ENCODE results near the gene S100B.

DNA sequence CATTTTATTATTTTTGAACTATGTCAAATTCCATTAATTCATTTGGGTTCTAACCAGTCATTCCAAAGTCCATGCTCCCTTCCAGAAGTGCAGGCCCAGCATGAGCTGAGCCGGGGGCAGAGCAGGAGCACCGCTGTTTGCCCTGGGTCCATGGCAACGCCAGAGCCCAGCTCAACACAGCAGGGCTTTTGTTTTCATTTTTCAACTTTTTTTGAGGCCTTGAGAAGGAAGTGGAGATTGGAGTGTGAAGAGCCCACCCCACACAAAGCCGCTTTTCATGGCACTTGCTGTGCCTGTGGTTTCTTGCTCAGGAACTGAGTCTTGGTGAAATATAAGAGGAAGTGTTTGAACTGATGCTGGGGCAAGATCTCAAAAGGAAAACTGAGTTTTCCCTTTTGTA is 17.3 kb upstream of the S100B start:
- TF ChIP-seq POLR2A (IDR thresholded peaks at IDR 0.05) = no peak
- TF ChIP-seq, protein P1, sequence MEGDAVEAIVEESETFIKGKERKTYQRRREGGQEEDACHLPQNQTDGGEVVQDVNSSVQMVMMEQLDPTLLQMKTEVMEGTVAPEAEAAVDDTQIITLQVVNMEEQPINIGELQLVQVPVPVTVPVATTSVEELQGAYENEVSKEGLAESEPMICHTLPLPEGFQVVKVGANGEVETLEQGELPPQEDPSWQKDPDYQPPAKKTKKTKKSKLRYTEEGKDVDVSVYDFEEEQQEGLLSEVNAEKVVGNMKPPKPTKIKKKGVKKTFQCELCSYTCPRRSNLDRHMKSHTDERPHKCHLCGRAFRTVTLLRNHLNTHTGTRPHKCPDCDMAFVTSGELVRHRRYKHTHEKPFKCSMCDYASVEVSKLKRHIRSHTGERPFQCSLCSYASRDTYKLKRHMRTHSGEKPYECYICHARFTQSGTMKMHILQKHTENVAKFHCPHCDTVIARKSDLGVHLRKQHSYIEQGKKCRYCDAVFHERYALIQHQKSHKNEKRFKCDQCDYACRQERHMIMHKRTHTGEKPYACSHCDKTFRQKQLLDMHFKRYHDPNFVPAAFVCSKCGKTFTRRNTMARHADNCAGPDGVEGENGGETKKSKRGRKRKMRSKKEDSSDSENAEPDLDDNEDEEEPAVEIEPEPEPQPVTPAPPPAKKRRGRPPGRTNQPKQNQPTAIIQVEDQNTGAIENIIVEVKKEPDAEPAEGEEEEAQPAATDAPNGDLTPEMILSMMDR (IDR thresholded peaks at IDR 0.05) = no peak

All from breast epithelium (tissue), 3 donors.